GM12891 (cell line): Measurements from ENCODE around the gene LIFR.

Experiments used
- POLR2A ChIP-seq: IDR thresholded peaks from 2 replicates; pipeline ENCODE4 v1.6.1; 2011; ENCODE audit warnings: low read depth, low read length, control low read depth
- POLR2AphosphoS5 ChIP-seq: IDR thresholded peaks from 2 replicates; pipeline ENCODE4 v1.6.1; 2011; ENCODE audit warnings: low read depth, low read length, control low read depth
- TAF1 ChIP-seq: IDR thresholded peaks from 2 replicates; pipeline ENCODE4 v1.6.1; 2011; ENCODE audit warnings: low read depth, low read length, control low read depth

GRCh38 chr5:38462976-38463633 lies 93.3 kb downstream of the LIFR start:
- TF ChIP-seq POLR2A, result no peak
- TF ChIP-seq POLR2AphosphoS5, result no peak
- TF ChIP-seq TAF1, result no peak
